SK-N-MC (cell line): ENCODE data around the gene KCTD1.

ENCODE experiments used
- DNase-seq: peaks from one replicate; pipeline ENCODE4 v3.0.0-alpha.2; 2011; ENCODE audit warnings: low read depth, low spot score
- H3K27ac ChIP-seq: fragments of 200-600 bp; sonication (generic); 2 replicates; pipeline ENCODE4 v1.5.1; 2016; ENCODE audit warnings: mixed run types
- H3K36me3 ChIP-seq: fragments of 200-600 bp; sonication (generic); 2 replicates; pipeline ENCODE4 v1.6.1; 2017; ENCODE audit warnings: antibody characterized with exemption, low read length, mixed read lengths; ENCODE audit not compliant: insufficient read depth
- H3K4me3 ChIP-seq: fragments of 200-600 bp; sonication (generic); 2 replicates; pipeline ENCODE4 v1.5.1; 2016
- H3K9ac ChIP-seq: fragments of 200-600 bp; sonication (generic); 2 replicates; pipeline ENCODE4 v1.8.0; 2017; ENCODE audit warnings: mixed run types, mixed read lengths; ENCODE audit not compliant: insufficient read length
- H3K9me3 ChIP-seq: fragments of 200-600 bp; sonication (generic); 2 replicates; pipeline ENCODE4 v1.6.1; 2017; ENCODE audit warnings: low read depth, mild to moderate bottlenecking, antibody characterized with exemption, low read length, moderate library complexity, mixed read lengths
- EZH2 ChIP-seq: fragments of 200-600 bp; sonication (generic); IDR thresholded peaks from one replicate; pipeline ENCODE4 v1.6.1; 2017; ENCODE audit warnings: antibody characterized with exemption
- FOXP2 ChIP-seq: optimal IDR thresholded peaks from 2 replicates; pipeline ENCODE3; 2011; ENCODE audit warnings: mild to moderate bottlenecking, moderate library complexity; ENCODE audit not compliant: insufficient read depth; ENCODE audit errors: extremely low read length, control extremely low read depth
- POLR2AphosphoS5 ChIP-seq: IDR thresholded peaks from 2 replicates; pipeline ENCODE4 v1.6.1; 2012; ENCODE audit warnings: mild to moderate bottlenecking, low read depth, low read length, borderline replicate concordance

Gene KCTD1

DNA sequence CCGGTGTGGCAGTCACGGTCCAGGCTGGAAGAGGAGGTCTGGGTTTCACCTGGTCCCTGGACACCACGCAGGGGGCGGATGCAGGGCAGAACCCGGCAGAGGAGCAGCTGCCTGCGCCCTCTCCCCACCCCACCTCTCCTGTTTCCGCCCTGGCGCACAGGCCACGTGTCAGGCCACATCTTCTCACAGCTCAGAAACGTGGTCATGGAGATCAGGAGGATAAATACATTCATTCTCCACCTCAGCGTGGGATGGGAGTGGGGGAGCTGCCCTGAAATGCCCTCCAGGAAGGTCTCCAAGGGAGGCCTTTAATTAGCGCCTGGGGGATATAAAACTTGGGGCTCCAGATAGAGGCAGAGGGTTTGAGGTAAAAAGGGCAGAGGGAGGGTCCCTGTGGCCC is 142.0 kb downstream of the KCTD1 start:
- H3K36me3 ChIP-seq = no peaks in the 10 kb centered on the region
- no peak for TF ChIP-seq POLR2AphosphoS5
- TF ChIP-seq EZH2 = no peak
- TF ChIP-seq FOXP2 = no peak
- H3K9me3 ChIP-seq = no peaks in the 10 kb centered on the region
- no peak overlapping the region for H3K27ac ChIP-seq
- no peak for DNase-seq
- no peak overlapping the region for H3K9ac ChIP-seq
- no peak overlapping the region for H3K4me3 ChIP-seq

DNA sequence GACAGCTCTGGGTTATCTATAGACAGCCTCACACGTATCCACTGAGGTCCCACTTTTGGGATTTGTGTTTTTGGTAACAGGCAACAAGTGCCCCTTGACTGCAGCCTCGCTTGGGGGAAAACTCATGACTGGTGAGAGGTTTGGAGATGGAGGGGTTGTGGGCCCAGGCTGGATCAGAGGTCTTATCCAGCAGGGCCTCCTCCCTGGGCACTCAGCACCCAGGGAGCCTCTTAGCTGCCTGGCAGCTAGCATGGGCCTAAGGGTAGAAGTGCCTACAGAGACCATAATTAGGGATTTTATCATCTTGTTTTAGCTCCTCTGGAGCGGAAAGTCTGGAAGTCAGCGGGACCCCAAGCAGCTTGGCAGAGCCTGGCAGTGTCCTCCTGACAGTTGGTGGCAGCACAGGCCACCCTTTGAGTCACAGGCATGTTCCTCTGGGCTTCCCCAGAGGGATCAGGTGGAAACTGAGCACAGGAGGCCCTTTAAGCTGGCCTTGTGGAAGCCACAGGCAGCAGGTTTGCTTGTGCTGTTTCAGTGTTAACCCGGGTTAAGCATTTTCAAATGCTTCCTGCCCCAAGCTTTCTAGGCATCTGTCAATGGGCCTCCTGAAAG is 143.1 kb downstream of the KCTD1 start:
- Histone ChIP-seq H3K9ac (no peak overlapping the region), H3K27ac (no peak overlapping the region), H3K36me3 (no peaks in the 10 kb centered on the region), H3K4me3 (no peak overlapping the region), H3K9me3 (no peaks in the 10 kb centered on the region)
- DNase-seq = no peak
- TF ChIP-seq EZH2 (no peak), FOXP2 (peak; percentile 24), POLR2AphosphoS5 (no peak)
